NCI-H226 (cell line): Measurements from ENCODE around the gene EPHB1.
A peak's percentile ranks its signal among the peaks of the same experiment; 100 is the strongest.

Experiments used
- DNase-seq: peaks from one replicate; pipeline ENCODE4 v3.0.0-alpha.2; 2015

EPHB1 gene

GRCh38 chr3:134852893-134853351, 57.9 kb downstream of the EPHB1 start:
- no peak for DNase-seq

GRCh38 chr3:134854254-134854653, 59.2 kb downstream of the EPHB1 start:
- DNase-seq = no peak

DNA sequence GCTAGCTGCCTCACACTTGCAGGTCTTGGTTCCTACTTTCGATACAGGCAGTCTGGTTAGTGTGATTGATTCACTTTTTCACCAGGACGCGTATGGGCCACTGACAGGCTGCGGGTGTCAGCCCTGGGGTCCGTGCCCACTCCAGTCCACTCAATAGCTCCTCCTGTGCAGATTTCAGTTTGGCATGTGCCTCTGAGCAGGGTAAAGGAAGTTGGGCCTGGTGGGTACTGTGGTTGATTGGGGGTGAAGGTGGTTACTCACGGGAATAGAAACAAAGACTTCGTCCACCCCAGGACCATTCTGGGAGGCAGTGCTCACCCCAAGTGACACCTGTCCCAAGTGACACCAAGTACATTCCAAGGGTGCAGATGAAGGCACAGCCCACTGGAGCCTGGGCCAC, 62.3 kb downstream of the EPHB1 start:
- DNase-seq = no peak

- no peak for DNase-seq
Measured at GRCh38 chr3:134857776-134858362, 62.8 kb downstream of the EPHB1 start.

DNA sequence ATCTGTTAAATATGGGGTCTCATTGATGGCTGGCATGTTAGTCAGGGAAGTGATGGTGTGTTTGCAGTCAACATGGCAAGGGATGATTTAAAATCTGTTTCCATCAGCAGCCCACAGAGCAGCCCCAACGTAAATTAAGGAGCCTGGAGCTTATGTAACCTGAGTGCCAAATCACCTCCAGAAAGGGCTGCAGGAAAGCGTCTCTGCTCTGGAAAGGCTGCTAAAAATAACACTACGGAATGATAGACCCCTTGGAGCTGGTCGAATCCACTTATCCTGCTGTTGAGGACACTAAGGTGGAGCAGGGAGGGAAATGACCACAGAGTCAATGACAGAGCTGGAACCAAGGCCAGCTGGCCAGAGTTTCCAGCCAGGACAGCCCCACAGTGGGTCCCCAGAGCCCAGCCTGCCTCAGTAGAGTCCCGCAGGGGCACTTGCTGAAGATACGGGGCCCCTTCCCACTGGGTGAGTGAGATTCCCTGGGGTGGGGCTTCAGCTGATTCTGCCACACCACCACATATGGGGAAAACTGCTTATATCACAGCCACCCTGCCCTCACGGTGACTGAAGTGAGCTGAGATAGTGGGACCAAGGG, 63.5 kb downstream of the EPHB1 start:
- DNase-seq = no peak

GRCh38 chr3:134859341-134859740, 64.3 kb downstream of the EPHB1 start:
- DNase-seq = no peak

- DNase-seq = no peak
Measured at GRCh38 chr3:134860141-134860540, 65.1 kb downstream of the EPHB1 start.

DNA sequence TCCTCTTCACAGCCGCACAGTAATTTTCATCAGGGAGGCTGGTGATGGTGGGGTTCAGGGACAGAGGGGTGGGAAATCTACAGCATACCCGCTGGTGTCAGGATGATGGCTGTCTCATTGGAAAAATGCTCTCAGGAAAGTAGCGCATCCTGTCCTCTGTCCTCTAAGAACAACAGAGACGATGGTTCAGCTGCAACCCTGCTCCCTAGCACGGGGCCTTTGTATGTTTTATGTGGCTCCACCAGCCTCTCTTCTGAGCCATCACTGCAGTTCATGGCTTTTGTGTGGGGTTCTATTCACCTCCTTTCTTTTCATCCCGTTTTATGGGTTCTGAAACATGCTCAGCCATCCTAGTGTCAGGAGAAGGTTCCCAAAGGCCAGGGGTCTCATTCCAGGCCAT, 68.9 kb downstream of the EPHB1 start:
- no peak for DNase-seq

DNA sequence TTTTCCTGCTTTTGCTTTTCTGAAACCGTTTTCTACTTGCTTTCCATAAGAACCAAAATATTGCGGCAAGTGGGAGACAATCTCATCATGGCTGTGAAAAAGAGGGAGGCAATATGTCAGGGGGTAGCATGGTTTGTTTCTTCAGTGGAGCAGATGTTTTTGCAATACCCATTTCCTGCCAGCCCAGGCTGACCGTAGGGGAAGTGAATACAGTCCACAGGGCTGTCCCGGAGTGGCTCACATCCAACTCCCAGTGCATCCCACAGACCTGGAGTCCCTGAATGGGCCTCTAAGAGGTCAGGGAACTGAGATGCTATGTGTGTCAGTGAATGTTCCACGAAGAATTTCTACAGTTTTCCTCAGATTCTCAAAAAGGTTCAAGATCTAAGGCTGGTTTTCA, 69.6 kb downstream of the EPHB1 start:
- DNase-seq = no peak

DNA sequence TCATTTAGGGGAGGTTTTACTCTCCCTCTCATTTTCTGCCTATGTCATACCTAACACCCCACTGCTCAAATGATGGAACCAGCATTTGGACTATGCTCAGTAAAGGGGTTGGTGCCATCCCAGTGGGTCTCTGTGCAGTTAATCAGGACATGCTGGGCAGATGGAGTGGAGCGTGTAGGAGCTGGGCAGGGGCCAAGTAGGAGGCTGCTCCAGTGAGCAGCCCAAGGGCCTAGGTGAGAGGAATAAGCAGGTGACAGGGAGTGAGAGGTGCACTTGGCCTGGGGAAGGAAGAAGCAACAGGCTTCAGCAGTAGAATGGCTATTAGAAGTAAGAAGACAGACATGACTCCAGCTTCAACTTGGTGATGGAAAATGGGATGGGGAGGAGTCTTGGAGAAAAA, 72.2 kb downstream of the EPHB1 start:
- DNase-seq = no peak

DNA sequence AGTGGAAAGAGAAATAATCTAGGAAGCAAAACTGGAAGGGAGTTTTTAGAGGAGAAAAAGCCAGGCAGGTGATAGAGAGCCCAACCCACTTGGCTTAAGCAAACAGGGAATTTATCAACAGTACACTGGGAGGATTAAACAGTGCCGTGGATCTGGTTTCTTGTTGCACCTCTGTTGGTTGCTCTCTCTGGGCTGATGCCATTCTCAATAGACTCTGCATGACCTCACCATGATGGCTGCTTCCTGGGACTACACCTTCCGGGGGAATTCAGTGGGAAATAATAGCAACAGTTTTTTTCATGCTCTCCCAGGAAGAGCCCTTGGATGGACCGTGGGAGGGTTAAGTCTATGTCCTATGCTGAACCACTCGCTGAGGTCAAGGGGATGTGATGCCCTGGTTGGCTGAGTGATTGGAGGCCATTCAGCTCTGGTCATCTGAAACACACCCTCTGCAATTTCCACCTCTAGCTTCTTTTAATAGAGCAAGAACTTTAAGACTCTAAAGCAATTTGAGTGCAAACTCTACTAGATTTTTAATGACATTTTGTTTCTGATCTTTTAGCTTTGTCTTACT, 74.2 kb downstream of the EPHB1 start:
- peak; percentile 6 for DNase-seq

DNA sequence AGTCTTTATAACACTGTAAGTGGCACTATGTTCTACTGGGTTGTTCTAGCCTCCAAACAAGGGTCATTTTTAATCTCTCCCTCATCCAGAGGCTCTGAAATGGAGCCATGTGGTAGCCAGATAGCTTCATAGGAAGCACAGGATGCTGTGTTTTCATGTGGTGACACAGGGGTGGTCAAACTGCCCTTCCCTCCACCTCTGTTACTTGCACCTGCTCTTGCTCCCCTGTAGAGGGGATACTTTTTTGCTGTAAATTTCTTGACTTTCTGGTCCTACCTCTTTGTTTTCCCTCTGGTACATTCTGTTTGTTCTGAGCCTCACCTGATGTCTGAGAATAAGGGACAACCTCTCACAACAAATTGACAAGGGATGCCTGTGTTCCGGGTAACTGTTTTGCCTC, 76.8 kb downstream of the EPHB1 start:
- DNase-seq = no peak

DNA sequence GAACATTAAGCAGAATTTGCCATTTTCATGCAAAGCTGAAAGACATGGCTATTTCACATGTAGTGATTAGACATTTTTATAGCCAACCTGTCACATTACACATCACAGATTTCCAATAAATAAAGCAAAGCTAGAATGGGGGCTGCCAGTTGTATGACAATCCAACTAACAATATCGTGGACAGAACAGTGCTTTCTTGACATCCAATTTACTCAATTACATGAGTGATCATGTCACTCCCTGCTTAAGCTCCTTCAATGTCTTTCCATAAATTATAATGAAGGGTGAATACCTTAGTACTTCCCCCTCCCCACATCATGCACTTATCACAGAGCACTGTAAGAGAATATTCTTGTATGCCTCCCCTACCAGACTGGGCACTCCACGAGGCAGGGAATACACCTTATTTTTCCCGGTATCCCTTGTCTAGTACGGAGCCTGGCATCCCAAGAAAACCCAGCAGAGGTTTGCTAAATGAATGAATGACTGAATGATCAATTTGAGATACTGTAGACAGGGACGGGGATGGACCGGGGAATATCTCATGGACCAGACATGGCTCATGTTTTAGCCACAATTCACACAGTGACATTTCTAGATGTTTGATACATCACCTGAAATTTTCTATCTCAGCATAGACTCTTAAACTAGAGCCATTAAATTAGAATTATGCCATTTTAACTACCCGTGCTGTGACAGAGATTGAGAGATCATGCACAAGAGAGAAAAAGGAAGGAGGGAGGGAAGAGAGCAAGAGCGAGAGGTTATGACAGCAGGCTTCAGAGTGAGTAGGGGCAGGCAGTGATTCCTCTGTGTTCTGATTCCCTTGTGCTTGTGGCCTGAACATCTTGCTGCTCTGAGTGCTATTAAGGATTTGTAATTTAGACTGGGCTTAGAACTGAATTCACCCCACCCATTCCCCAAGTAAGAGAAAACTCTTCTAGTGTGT, 77.7 kb downstream of the EPHB1 start:
- no peak for DNase-seq

DNA sequence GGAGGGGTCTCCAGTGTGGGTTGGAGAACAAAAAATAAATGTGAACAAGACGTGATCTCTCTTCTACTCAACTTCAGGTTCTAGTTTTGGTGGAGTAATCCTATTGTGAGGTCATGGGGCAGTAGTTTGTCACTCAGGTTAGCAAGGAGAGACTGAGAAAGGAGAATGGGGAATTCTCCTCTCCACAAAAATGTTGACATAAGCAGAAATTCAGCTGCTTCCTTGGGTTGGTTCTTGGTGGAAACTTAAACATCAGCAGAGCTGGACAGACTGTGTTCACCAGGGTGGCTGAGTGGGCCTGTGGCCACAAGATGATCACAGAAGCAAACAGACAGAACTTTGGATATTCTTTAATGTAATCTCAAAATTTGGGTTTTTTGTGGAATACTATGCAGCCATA, 78.7 kb downstream of the EPHB1 start:
- no peak for DNase-seq

DNA sequence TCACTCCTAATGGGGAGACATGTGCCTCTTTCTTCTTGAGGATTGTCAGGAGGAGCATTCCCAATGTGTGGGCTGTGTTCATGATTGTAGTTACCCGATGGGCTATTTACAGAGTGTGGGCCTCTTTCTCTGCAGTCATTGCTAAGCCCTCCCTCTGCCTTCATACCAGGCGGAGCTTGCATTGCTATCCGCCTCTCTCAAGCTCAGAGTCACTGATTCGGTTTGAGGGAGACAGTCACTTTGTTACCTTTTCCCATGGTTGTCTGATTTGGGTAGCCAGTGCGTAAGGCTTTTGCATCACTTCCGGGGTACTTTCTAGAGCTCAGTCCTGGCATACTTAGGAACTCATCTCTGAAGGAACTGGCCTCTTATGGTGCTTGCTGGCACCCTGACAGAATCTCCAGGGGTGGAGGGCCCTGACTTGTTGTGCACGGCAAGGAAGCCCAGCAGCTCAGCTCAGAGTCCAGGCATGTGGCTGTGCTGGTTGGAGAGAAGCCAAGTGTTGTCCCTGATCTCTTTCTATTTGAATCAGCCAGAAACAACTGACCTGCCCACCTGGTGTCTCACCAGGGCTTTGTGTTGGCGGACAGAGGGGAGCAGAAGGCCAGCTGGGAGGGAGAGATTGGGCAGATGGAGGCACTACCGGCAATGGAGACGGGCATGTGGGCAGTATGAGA, 79.8 kb downstream of the EPHB1 start:
- no peak for DNase-seq

- no peak for DNase-seq
Measured at GRCh38 chr3:134876836-134877235, 81.8 kb downstream of the EPHB1 start.

DNA sequence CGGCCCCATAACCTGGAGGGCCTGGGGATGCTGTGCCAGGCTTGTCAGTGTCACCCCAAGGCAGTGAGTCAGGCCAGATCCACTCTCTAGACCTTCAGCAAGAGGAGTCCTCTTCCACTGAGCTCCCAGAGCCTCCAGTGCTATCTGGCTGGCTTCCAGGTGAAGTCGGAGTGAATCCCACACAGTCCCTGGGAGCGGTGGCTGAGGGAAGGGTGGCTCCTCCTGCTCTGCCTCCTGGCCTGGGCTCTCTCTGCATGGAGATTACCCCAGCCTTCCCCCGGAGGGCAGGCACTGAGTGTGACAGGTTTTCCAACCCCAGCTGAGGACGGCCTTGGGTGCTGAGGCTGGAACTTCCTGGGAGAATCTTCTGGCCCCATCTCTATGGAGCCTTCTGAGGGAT, 82.7 kb downstream of the EPHB1 start:
- DNase-seq = no peak

GRCh38 chr3:134879990-134880389, 84.9 kb downstream of the EPHB1 start:
- DNase-seq = no peak

DNA sequence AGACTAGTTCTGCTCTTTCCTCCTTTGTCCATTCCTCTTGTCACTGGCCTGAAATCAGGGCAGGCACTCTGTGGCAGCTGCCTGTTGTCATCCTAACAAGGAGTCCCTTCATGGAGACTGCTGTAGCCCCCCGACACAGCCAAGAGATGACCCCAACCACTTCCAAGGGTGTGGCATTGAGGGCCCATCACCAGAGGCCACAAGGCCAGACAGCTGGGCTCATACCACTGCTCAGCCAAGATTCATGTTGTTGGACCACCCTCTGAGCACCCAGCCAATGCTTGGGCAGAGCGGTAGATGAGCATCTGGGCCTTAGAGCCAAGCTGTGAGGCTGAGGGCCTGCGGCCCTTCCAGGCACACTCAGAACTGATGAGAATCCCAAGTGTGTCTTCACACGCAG, 85.4 kb downstream of the EPHB1 start:
- no peak for DNase-seq

DNA sequence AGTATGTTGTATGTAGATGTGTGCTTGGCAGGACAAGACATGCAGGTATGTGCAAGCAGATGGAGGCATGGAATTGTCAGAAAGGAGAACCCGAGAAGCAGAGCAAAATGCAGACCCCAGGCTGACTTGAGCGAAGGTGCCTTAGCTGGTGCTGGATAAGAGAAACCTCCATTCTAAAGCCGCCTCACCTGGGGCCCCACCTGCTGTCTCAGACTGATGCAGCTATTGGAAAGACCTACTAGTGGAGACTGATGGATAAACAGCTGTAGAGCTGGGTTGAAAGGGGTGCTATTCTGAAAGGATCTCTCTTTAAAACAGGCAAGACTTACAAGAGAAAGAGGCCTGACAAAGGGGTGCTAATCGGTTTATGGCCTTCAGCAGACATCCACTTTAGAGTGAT, 86.2 kb downstream of the EPHB1 start:
- DNase-seq = no peak

DNA sequence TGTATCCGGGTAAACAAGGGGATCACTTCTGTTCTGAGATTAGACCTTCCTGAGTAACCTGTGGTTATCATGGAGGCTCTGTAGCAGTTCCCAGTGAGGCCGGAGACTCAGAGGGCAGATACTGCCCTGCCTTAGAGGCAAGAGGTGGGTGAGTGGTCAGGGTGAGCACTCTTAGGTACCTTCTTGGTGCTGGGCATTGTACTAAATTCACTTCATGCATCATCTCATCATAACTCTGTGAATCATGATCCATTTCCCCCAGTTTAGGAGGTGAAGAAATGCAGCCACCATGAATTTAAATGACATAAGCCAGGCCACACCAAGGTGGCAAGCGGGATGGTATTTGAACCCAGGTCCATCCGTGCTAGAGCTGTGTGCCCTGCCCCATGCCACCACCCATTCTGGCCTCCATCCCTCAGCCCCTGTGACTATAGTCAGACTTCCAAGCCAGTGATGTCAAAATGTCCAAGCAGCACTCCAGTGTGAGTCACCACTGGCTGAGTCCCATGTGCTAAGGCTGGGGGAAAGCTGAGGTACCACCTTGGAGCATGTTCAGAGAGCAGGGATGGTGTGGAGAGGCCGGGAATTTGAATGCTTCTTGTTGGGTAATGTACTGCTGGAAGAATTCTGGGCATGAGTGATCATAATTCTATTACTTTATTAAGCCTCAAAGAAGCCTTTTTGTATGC, 88.8 kb downstream of the EPHB1 start:
- DNase-seq = no peak

- no peak for DNase-seq
Measured at GRCh38 chr3:134885877-134886621, 91.0 kb downstream of the EPHB1 start.
